Lung microvascular endothelial cell (primary cell): ENCODE results near the gene PRR7. TPM values are rescaled to one million over a fixed set of nuclear protein-coding genes. Genes with fewer than 3 reads are reported as not detected.
"Not testable (repeated sequence)": the region's sequence is repeated elsewhere in the genome, so short reads cannot be mapped to it uniquely, and the experiment has no call there.

ENCODE experiments used
- DNase-seq, 2 donors: peaks; one replicate each; pipeline versions ENCODE4 v3.0.0 to v3.0.0-alpha.2; 2010; ENCODE audit warnings: low read depth in 2 of 2
- total RNA-seq: library from RNA; depleted of rRNA; stranded (reverse); fragments of >200 nt; gene quantifications from 2 replicates; pipeline ENCODE4 v1.2.1, GENCODE V29; 2014

The PRR7 gene, protein sequence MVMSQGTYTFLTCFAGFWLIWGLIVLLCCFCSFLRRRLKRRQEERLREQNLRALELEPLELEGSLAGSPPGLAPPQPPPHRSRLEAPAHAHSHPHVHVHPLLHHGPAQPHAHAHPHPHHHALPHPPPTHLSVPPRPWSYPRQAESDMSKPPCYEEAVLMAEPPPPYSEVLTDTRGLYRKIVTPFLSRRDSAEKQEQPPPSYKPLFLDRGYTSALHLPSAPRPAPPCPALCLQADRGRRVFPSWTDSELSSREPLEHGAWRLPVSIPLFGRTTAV
- 1.2 and 2.2 TPM in 2 replicates for total RNA-seq

DNA sequence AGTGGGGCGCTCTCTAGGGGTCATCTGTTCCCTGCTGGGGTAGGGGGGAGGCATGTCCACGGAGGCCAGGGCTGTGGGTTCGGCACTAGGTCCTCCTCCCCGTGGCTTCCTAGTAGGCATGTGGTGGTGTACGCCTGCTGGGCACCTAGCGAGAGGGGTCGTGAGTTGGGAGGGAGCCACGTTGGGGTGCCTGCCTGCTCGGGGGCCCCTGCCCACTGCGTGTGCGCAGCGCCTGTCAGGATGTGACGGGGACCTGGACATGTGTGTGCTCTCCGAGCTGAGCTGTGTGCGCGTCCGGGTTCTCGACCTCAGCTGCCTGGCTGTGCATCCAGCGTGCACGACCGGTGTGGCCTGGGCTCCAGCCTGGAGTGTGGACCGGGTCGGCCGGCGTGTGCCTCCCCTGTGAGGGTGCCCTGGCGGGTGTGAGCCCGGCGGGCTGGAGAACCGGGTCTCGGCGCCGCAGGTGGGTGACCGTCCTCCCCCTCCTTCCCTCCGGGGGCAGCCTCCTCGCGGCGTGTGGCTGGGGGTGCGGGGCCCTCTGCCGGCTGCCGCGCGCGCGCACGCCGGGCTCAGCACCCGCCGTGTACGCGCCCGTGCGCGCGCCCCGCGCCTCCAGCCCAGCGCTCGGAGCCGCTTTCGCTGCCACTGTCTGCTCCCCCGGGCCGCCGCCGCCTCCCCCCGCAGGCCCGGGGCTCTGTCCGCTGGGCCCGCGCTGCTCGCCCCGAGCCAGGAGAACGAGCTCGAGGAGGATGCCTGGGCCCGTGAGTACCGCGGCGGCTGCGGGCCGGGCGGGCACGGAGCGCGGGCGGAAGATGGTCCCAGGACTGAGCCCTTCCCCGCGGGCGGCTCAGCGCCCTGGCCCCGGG, at the start of gene PRR7:
Gene PRR7 (plus strand): TSS at position 615 of the 866 bp plus-strand sequence. CDS start 8,254 bp downstream, outside the sequence.
- DNase-seq = peak; percentile 71 to 80

GRCh38 chr5:177397875-177398390, 48.7 kb upstream of the PRR7 start:
- no peak for DNase-seq

GRCh38 chr5:177399997-177400868, 46.4 kb upstream of the PRR7 start, which contains the start of gene PFN3:
TSS of gene PFN3 (minus strand) at chr5:177400661. CDS start at chr5:177400576, 85 bp downstream.
- peak in 1 of 2 donors; percentile 51 for DNase-seq

GRCh38 chr5:177402271-177403043, 44.2 kb upstream of the PRR7 start:
- DNase-seq = peak in 1 of 2 donors; percentile 42

GRCh38 chr5:177403102-177403791, 43.4 kb upstream of the PRR7 start:
- DNase-seq = peak in 1 of 2 donors; percentile 19

DNA sequence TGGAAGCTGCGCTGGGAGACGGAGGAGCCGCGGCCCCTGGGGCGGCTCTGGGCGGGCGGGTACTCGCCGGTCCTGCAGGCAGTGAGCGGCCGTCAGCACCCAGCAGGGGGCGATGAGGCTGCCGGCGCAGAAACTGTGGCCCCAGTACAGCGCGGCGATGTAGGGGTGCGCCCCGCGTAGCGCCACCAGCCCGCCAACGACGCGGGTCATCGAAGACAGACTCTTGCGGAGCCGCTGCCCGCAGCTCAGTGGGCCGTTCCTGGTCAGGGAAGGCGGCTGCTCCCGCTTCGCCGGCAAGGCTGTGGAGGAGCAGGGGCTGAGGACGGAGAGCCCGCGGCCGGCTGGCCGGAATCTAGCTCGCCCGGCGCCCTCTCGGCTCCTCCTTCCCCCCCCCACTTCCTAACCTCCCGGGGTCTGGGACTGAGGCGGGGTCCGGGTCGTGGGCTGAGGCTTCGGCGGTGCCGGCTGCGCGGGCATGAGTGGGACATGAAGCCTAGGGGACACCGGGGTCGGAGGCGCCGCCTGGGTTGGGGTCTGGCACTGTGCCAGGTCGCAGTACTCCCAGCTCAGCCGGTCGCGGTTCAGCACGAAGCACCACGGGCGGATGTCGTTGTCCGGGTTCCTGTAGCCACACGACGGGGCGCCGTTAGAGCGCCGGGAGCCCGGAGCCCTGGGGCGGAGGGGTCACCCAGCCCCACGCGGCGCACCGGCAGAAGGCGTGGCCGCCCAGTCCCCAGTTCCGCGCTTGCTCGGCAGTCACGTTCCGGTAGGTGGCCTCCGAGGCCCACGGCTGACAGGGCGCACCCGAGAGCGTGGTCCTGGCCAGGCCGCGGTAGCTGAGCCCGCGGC, 42.6 kb upstream of the PRR7 start:
- peak; percentile 84 to 90 for DNase-seq

- no peak for DNase-seq
Measured at GRCh38 chr5:177404641-177405179, 41.9 kb upstream of the PRR7 start.

DNA sequence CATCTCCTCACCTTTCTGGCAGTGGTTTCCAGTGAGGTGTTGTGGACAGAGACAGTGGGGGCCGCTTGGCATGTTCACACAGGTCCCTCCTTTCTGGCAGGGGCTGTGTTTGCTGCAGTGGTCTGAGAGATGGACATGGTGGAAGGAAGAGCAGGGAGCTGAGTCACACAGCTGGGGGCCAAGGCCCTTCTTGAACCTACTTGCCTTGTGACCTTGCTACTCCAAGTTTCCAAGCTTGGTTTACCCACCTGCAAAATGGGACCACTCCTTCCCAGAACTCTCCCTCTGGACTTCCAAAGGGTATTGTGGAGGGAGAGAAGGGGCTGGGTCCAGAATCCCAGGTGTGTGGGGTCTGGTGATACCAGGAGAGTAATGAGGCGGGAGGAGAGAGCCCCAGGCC, 41.3 kb upstream of the PRR7 start:
- no peak for DNase-seq

- DNase-seq = no peak
Measured at GRCh38 chr5:177405805-177406204, 40.8 kb upstream of the PRR7 start.

DNA sequence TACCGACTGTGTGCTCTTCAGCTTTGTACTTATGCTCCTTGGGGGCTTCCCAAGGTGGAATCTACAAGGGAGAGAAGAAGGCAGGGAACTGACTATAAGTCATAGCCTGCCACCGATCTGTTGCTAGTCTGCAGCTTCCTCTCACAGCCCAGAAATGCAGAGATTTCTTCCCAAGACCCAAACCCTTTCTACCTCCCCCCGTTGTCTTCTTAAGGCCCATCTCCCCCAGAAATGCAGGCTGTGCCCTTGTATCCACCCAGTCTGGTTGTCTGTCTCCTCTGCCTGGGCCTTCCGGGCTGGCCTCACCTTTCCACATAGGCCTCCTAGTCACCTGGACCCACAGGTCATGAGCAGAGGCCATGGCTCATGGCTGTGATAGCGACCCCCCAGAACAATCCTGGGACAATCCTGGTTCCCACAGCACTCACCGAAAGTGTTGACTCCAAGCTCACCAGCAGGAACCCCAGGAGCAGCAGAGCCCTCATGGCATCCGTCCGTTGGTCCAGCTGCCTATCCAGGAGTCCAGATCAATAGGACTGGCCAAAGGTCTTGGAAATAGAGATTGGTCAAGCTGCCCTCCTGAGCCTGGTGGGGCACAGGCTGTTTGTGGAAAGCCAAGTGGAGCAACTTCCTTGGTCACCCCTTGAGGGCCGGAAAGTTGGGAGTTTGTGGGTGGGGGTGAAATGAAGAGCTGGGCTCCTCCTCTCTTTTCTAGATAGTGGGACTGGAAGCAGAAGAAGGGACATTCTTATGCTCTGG, 37.4 kb upstream of the PRR7 start, which contains the start of gene F12:
Gene F12 (minus strand): TSS at position 522 of the 759 bp plus-strand sequence. CDS start 37 bp downstream, at position 485.
- no peak for DNase-seq

DNA sequence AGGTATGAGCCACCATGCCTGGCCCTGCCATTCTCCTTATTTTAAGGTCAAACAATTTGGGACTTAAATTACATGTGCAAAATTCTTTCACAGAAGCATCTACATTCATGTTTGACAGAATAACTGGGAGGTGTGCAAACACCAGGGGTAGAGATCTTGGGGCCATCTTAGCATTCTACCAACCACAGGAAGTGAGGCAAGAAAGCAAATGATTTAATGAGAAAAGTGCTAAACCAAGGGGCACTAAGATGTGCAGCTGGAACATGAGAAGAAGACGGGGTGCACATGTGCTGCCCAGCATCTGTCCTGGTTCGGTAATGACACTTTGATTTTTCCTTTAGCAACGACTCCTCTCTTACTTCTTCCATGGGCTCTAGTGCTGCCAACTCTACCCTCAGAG, 36.0 kb upstream of the PRR7 start:
- no peak for DNase-seq

- DNase-seq = no peak
Measured at GRCh38 chr5:177412603-177413233, 33.9 kb upstream of the PRR7 start.

DNA sequence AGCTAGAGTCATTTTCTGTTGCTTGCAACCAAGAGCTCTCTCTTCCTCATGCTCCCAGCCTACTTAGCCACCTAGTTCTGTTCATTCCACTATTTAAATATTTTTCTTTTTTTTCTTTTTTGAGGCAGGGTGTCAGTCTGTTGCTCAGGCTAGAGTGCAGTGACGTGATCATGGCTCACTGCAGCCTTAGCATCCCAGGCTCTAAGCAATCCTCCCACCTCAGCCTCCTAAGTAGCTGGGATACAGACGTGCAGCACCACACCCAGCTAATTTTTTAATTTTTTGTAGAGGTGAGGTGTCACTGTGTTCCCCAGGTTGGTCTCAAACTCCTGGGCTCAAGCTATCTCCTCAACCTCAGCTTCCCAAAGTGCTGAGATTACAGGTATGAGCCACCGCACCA, 32.1 kb upstream of the PRR7 start:
- no peak for DNase-seq

DNA sequence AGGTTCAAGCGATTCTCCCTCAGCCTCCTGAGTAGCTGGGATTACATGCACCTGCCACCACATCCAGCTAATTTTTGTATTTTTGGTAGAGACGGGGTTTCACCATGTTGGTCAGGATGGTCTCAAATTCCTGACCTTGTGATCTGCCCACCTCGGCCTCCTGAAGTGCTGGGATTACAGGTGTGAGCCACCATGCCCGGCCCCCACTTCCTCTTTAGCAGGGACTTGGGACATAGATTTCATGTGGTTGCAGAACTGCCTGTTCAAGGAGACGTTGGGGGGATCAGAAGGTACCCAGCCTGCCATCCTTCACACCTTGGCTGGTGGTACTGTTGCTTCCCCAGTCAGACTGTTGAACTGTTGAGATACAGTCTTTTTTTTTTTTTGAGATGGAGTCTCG, 29.5 kb upstream of the PRR7 start:
- not testable (repeated sequence) for DNase-seq

DNA sequence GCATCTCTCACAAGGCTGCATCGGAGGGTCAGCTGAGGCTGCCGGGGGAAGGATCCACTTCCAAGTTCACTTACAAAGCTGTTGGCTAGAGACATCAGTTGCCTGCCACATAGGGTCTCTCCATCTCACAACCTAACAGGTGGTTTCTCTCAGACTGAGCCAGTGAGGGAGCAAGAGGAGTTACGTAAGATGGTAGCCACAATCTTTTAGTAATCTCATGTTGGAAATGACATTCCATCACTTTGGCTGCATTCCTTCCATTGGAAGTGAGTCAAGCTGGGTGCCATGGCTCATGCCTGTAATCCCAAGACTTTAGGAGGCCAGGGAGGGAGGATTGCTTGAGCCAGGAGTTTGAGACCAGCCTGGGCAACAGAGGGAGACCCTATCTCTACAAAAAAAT, 27.6 kb upstream of the PRR7 start:
- no peak for DNase-seq

DNA sequence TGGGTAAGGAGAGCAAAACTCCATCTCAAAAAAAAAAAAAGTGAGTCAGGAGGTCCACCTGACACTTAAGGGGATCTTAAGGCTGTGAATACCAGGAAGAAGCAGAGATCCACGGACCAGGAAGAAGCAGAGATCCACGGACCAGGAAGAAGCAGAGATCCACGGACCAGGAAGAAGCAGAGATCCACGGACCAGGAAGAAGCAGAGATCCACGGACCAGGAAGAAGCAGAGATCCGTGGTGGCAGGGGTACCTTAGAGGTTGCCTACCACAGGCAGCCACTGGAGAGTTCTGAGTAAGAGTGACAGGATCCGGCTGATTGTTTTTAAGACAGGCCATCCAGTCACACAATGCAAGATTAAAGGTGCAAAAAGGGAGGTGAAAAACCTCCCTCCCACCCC, 26.1 kb upstream of the PRR7 start:
- not testable (repeated sequence) for DNase-seq

GRCh38 chr5:177421062-177421798, 25.4 kb upstream of the PRR7 start:
- no peak for DNase-seq
